ENCODE measurements around the gene LRBA. TPM values are rescaled to one million over a fixed set of nuclear protein-coding genes. Genes with fewer than 3 reads are reported as not detected.

LRBA gene
- total RNA-seq, 3 donors from 2014 or later (not counting 1 experiment from before 2014, with no cell fraction given): 72.1 to 87.6 (median 83.1) TPM

- no peaks in the 10 kb centered on the region for H3K9me3 Mint-ChIP-seq
- Histone ChIP-seq H3K36me3 (ENCODE audit: control insufficient read depth, insufficient read depth, low read length) (peaks cover 11% of the 10 kb centered on the region), H3K27ac (ENCODE audit: low read length) (no peak overlapping the region), H3K27me3 (ENCODE audit: control insufficient read depth, insufficient read depth, low read length) (no peaks in the 10 kb centered on the region), H3K4me1 (ENCODE audit: control insufficient read depth, insufficient read depth, low read length) (no peaks in the 10 kb centered on the region), H3K9me3 (ENCODE audit: control insufficient read depth, insufficient read depth, low read length) (no peaks in the 10 kb centered on the region), H3K4me3 (ENCODE audit: low read length) (no peak overlapping the region)
- ATAC-seq (no peak), DNase-seq (no peak)
- no peak overlapping the region for H3K4me3 Mint-ChIP-seq
- TF ChIP-seq, protein P1, sequence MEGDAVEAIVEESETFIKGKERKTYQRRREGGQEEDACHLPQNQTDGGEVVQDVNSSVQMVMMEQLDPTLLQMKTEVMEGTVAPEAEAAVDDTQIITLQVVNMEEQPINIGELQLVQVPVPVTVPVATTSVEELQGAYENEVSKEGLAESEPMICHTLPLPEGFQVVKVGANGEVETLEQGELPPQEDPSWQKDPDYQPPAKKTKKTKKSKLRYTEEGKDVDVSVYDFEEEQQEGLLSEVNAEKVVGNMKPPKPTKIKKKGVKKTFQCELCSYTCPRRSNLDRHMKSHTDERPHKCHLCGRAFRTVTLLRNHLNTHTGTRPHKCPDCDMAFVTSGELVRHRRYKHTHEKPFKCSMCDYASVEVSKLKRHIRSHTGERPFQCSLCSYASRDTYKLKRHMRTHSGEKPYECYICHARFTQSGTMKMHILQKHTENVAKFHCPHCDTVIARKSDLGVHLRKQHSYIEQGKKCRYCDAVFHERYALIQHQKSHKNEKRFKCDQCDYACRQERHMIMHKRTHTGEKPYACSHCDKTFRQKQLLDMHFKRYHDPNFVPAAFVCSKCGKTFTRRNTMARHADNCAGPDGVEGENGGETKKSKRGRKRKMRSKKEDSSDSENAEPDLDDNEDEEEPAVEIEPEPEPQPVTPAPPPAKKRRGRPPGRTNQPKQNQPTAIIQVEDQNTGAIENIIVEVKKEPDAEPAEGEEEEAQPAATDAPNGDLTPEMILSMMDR (IDR thresholded peaks at IDR 0.05): no peak
- intact Hi-C loops (cut with micrococcal nuclease): no loop called here
- H3K27ac Mint-ChIP-seq: no peak overlapping the region
- H3K27me3 Mint-ChIP-seq (ENCODE audit: low read depth in 2 of 2): no peaks in the 10 kb centered on the region
- H3K36me3 Mint-ChIP-seq: no peaks in the 10 kb centered on the region
- 98% methylated on average over 7 of the region's 7 CpGs for WGBS (ENCODE audit: insufficient coverage)
- peaks cover 0 to 19% of the 10 kb centered on the region in 2 donors for H3K4me1 Mint-ChIP-seq
Observed at GRCh38 chr4:150323406-150324325, 691.4 kb downstream of the LRBA start.

DNA sequence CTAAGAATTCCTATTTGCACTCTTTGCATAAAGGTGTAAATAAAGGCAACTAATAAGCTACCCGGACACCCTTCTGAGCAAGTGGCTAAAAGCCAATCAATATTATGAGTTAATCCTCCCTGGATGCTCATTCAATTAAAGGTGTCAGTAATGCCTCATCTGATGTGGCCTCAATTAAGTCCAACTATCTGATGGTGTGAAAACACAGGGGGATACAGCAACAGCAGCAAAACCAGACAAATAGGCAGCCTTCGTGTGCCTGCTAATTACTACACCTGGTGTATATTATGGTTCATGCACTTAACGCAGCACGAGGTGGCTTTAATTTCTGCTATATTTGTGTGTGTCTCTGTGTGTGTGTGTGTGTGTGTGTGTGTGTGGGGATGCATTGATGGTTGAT lies 692.4 kb downstream of the LRBA start:
- no peaks in the 10 kb centered on the region for H3K27me3 Mint-ChIP-seq (ENCODE audit: low read depth in 2 of 2)
- TF ChIP-seq, protein P1 (IDR thresholded peaks at IDR 0.05): no peak
- H3K4me1 Mint-ChIP-seq: peaks cover 0 to 15% of the 10 kb centered on the region in 2 donors
- H3K4me3 ChIP-seq (ENCODE audit: low read length): no peak overlapping the region
- no peak overlapping the region for H3K27ac Mint-ChIP-seq
- no peaks in the 10 kb centered on the region for H3K9me3 ChIP-seq (ENCODE audit: control insufficient read depth, insufficient read depth, low read length)
- 92% methylated on average over 4 of the region's 4 CpGs for WGBS (ENCODE audit: insufficient coverage)
- H3K27me3 ChIP-seq (ENCODE audit: control insufficient read depth, insufficient read depth, low read length): no peaks in the 10 kb centered on the region
- no peaks in the 10 kb centered on the region for H3K4me1 ChIP-seq (ENCODE audit: control insufficient read depth, insufficient read depth, low read length)
- no peaks in the 10 kb centered on the region for H3K36me3 Mint-ChIP-seq
- DNase-seq (no peak), ATAC-seq (no peak)
- H3K4me3 Mint-ChIP-seq: no peak overlapping the region
- intact Hi-C loops (cut with micrococcal nuclease): no loop called here
- no peak overlapping the region for H3K27ac ChIP-seq (ENCODE audit: low read length)
- no peaks in the 10 kb centered on the region for H3K9me3 Mint-ChIP-seq
- peaks cover 11% of the 10 kb centered on the region for H3K36me3 ChIP-seq (ENCODE audit: control insufficient read depth, insufficient read depth, low read length)

GRCh38 chr4:150321113-150321512 lies 694.0 kb downstream of the LRBA start:
- Mint-ChIP-seq H3K27ac (no peak overlapping the region), H3K36me3 (no peaks in the 10 kb centered on the region)
- 85% methylated on average over 3 of the region's 3 CpGs for WGBS (ENCODE audit: insufficient coverage)

More at GRCh38 chr4:150321113-150321512, 694.0 kb downstream of the LRBA start:
- H3K36me3 ChIP-seq (ENCODE audit: control insufficient read depth, insufficient read depth, low read length): peaks cover 11% of the 10 kb centered on the region
- TF ChIP-seq, protein P1 (IDR thresholded peaks at IDR 0.05): no peak
- H3K27ac ChIP-seq (ENCODE audit: low read length): no peak overlapping the region
- Mint-ChIP-seq H3K4me3 (no peak overlapping the region), H3K27me3 (ENCODE audit: low read depth in 2 of 2) (no peaks in the 10 kb centered on the region), H3K4me1 (peaks cover 0 to 2% of the 10 kb centered on the region in 2 donors), H3K9me3 (no peaks in the 10 kb centered on the region)
- intact Hi-C loops (cut with micrococcal nuclease): no loop called here
- no peaks in the 10 kb centered on the region for H3K27me3 ChIP-seq (ENCODE audit: control insufficient read depth, insufficient read depth, low read length)
- DNase-seq (no peak), ATAC-seq (no peak)
- no peaks in the 10 kb centered on the region for H3K9me3 ChIP-seq (ENCODE audit: control insufficient read depth, insufficient read depth, low read length)
- H3K4me1 ChIP-seq (ENCODE audit: control insufficient read depth, insufficient read depth, low read length): no peaks in the 10 kb centered on the region
- H3K4me3 ChIP-seq (ENCODE audit: low read length): no peak overlapping the region

All from natural killer cell (primary cell).